ENCODE data around the gene UFSP2. TPM values are rescaled to one million over a fixed set of nuclear protein-coding genes. Genes with fewer than 3 reads are reported as not detected.

Gene UFSP2
- total RNA-seq, 1 donor, result 43.4 TPM

DNA sequence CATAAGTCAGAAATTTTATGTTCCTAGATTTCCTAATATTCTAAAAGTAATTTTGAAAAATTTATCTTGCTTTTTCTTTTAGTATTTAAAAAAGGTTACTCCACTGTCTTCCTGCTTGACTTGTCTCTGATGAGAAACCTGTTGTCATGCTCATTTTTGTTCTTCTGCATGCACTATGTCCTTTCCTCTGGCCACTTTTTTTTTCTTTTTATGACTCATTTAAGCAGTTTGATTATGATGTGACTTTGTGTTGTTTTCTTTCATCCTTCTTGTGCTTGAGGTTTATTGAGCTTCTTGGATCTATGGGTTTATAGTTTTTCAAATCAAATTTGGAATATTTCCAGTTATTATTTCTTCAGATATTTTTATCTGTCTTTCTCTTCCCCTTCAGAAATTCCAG is 12.0 kb upstream of the UFSP2 start:
- no peak for DNase-seq (ENCODE audit: insufficient read length, low spot score, missing footprints)
- Histone ChIP-seq H3K4me2 (ENCODE audit: insufficient read depth, low read length) (no peak overlapping the region), H3K27me3 (ENCODE audit: insufficient read depth, low read length) (no peaks in the 10 kb centered on the region), H2AFZ (ENCODE audit: low read length) (no peak overlapping the region), H3K4me3 (ENCODE audit: insufficient read depth, low read length) (no peak overlapping the region), H3K27ac (ENCODE audit: low read depth, low read length) (no peak overlapping the region), H4K20me1 (ENCODE audit: insufficient read depth, low read length) (no peaks in the 10 kb centered on the region), H3K4me1 (ENCODE audit: insufficient read depth, low read length) (no peaks in the 10 kb centered on the region), H3K79me2 (ENCODE audit: insufficient read depth, low read length) (no peaks in the 10 kb centered on the region), H3K36me3 (ENCODE audit: insufficient read depth, low read length) (no peaks in the 10 kb centered on the region), H3K9me3 (ENCODE audit: low read depth, low read length) (no peaks in the 10 kb centered on the region)
- TF ChIP-seq, protein P1, sequence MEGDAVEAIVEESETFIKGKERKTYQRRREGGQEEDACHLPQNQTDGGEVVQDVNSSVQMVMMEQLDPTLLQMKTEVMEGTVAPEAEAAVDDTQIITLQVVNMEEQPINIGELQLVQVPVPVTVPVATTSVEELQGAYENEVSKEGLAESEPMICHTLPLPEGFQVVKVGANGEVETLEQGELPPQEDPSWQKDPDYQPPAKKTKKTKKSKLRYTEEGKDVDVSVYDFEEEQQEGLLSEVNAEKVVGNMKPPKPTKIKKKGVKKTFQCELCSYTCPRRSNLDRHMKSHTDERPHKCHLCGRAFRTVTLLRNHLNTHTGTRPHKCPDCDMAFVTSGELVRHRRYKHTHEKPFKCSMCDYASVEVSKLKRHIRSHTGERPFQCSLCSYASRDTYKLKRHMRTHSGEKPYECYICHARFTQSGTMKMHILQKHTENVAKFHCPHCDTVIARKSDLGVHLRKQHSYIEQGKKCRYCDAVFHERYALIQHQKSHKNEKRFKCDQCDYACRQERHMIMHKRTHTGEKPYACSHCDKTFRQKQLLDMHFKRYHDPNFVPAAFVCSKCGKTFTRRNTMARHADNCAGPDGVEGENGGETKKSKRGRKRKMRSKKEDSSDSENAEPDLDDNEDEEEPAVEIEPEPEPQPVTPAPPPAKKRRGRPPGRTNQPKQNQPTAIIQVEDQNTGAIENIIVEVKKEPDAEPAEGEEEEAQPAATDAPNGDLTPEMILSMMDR (IDR thresholded peaks at IDR 0.05; ENCODE audit: extremely low read depth, low read depth, low read length), result no peak

DNA sequence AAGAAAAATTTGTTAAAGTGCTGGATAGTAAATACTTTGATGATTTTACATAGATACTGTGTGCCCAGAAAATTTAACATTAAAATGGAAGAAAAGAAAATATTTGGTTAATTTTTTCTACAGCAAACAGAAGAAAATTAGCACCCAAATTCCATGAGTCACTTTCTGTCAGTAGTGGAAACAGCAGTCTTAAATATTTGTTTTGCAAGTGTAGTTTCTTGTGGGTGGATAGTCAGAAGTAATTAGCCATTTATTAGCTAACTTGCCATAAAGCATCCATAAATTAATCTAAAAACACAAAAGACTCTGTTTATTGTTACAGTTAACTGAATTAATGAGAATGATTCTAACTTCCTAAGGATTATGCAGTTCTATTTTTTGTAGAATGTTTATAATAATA is 9.7 kb upstream of the UFSP2 start:
- no peaks in the 10 kb centered on the region for H3K9me3 ChIP-seq (ENCODE audit: low read depth, low read length)
- no peaks in the 10 kb centered on the region for H3K27me3 ChIP-seq (ENCODE audit: insufficient read depth, low read length)
- H3K4me3 ChIP-seq (ENCODE audit: insufficient read depth, low read length), result no peak overlapping the region
- no peak for DNase-seq (ENCODE audit: insufficient read length, low spot score, missing footprints)
- no peak overlapping the region for H3K27ac ChIP-seq (ENCODE audit: low read depth, low read length)
- no peaks in the 10 kb centered on the region for H3K4me1 ChIP-seq (ENCODE audit: insufficient read depth, low read length)
- no peaks in the 10 kb centered on the region for H3K79me2 ChIP-seq (ENCODE audit: insufficient read depth, low read length)
- no peak overlapping the region for H2AFZ ChIP-seq (ENCODE audit: low read length)
- TF ChIP-seq, protein P1 (IDR thresholded peaks at IDR 0.05; ENCODE audit: extremely low read depth, low read depth, low read length), result no peak
- H4K20me1 ChIP-seq (ENCODE audit: insufficient read depth, low read length), result no peaks in the 10 kb centered on the region
- H3K36me3 ChIP-seq (ENCODE audit: insufficient read depth, low read length), result no peaks in the 10 kb centered on the region
- H3K4me2 ChIP-seq (ENCODE audit: insufficient read depth, low read length), result no peak overlapping the region

DNA sequence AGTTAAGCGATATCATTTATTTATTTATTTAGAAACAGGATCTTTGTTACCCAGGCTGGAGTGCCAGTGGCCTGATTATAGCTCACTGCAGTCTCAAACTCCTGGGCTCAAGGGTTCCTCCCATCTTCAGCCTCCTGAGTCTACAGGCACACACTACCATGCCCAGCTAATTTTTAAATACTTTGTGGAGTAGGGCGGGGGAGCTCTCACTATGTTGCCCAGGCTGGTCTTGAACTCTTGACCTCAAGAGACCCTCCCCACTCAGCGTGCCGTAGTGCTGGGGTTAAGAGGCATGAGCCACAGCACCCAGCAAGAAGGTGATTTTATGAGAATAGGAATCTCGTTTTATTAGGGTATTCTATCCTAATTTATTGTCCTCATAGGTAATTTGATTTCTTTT is 3.9 kb upstream of the UFSP2 start:
- TF ChIP-seq, protein P1 (IDR thresholded peaks at IDR 0.05; ENCODE audit: extremely low read depth, low read depth, low read length), result no peak
- H3K36me3 ChIP-seq (ENCODE audit: insufficient read depth, low read length), result no peaks in the 10 kb centered on the region
- H3K4me2 ChIP-seq (ENCODE audit: insufficient read depth, low read length), result no peak overlapping the region
- peaks cover 10% of the 10 kb centered on the region for H3K79me2 ChIP-seq (ENCODE audit: insufficient read depth, low read length)
- no peak for DNase-seq (ENCODE audit: insufficient read length, low spot score, missing footprints)
- H4K20me1 ChIP-seq (ENCODE audit: insufficient read depth, low read length), result no peaks in the 10 kb centered on the region
- no peak overlapping the region for H2AFZ ChIP-seq (ENCODE audit: low read length)
- no peaks in the 10 kb centered on the region for H3K27me3 ChIP-seq (ENCODE audit: insufficient read depth, low read length)
- H3K9me3 ChIP-seq (ENCODE audit: low read depth, low read length), result no peaks in the 10 kb centered on the region
- peaks cover 5% of the 10 kb centered on the region for H3K4me1 ChIP-seq (ENCODE audit: insufficient read depth, low read length)
- H3K4me3 ChIP-seq (ENCODE audit: insufficient read depth, low read length), result no peak overlapping the region
- H3K27ac ChIP-seq (ENCODE audit: low read depth, low read length), result no peak overlapping the region

DNA sequence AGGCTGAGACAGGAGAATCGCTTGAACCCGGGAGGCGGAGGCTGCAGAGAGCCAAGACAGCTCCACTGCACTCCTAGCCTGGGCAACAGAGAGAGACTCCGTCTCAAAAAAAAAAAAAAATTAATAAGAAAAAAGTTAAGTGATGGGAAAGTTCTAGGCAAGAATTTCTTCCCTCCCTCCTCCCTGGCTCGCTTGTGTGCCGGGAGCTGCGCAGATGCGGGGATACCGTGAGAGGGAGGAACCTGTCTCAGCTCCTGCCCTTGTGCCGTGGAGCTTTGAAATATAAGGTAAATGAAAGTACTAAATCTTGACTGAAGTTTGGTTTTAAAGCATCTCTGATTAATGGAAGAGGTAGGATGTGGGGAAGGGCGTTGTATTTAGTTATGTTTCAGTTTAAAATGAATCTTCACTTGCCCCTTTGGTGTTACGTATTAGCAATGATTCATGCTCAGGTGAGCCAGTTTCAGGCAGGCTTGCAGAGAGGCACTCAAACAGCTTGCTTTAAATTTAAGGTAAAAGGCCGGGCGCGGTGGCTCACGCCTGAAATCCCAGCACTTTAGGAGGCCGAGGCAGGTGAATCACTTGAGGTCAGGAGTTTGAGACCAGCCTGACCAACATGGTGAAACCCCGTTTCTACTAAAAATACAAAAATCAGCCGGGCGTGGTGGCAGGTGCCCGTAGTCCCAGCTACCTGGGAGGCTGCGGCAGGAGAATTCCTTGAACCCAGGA is 1.4 kb upstream of the UFSP2 start:
- no peaks in the 10 kb centered on the region for H4K20me1 ChIP-seq (ENCODE audit: insufficient read depth, low read length)
- H3K4me2 ChIP-seq (ENCODE audit: insufficient read depth, low read length), result no peak overlapping the region
- no peaks in the 10 kb centered on the region for H3K36me3 ChIP-seq (ENCODE audit: insufficient read depth, low read length)
- H3K9me3 ChIP-seq (ENCODE audit: low read depth, low read length), result no peaks in the 10 kb centered on the region
- DNase-seq (ENCODE audit: insufficient read length, low spot score, missing footprints), result no peak
- H3K4me1 ChIP-seq (ENCODE audit: insufficient read depth, low read length), result peaks cover 17% of the 10 kb centered on the region
- H3K4me3 ChIP-seq (ENCODE audit: insufficient read depth, low read length), result no peak overlapping the region
- H3K27ac ChIP-seq (ENCODE audit: low read depth, low read length), result no peak overlapping the region
- TF ChIP-seq, protein P1 (IDR thresholded peaks at IDR 0.05; ENCODE audit: extremely low read depth, low read depth, low read length), result no peak
- no peak overlapping the region for H2AFZ ChIP-seq (ENCODE audit: low read length)
- no peaks in the 10 kb centered on the region for H3K27me3 ChIP-seq (ENCODE audit: insufficient read depth, low read length)
- H3K79me2 ChIP-seq (ENCODE audit: insufficient read depth, low read length), result peaks cover 29% of the 10 kb centered on the region

All from osteoblast (primary cell).